MCF 10A (cell line): ENCODE data around the gene RAB43. TPM values are rescaled to one million over a fixed set of nuclear protein-coding genes. Genes with fewer than 3 reads are reported as not detected.
A peak's percentile ranks its signal among the peaks of the same experiment; 100 is the strongest.

Source experiments
- BruUV-seq: library from RNA; stranded (reverse); fragments of 400-500 nt; replicated peaks from 2 replicates; lab custom pipeline; 2021; lab: Mats Ljungman, UMichigan
- CTCF ChIA-PET: fragments of 300-600 bp; sonication (Branson Sonifier 250); formaldehyde crosslinking; extraction: SDS; loops from one replicate; lab custom pipeline; 2021; ENCODE audit warnings: antibody characterized with exemption, inconsistent platforms; lab: Yijun Ruan, JAX
- POLR2A ChIA-PET: fragments of 300-600, 350-650 bp; sonication (Branson Sonifier 250); formaldehyde crosslinking; extraction: SDS; loops from one replicate; lab custom pipeline; 2020; ENCODE audit warnings: antibody characterized with exemption, inconsistent platforms; lab: Yijun Ruan, JAX
- DNase-seq: peaks from one replicate; pipeline ENCODE4 v3.0.0-alpha.2; 2018; ENCODE audit not compliant: unreplicated experiment
- H3K27ac Mint-ChIP-seq: one replicate; pipeline ENCODE4 v1.8.0; 2022; ENCODE audit warnings: mild to moderate bottlenecking, low read depth, mixed read lengths; ENCODE audit not compliant: unreplicated experiment
- H3K27me3 Mint-ChIP-seq: one replicate; pipeline ENCODE4 v1.8.0; 2022; ENCODE audit warnings: mixed read lengths; ENCODE audit not compliant: insufficient read depth, unreplicated experiment
- H3K36me3 Mint-ChIP-seq: one replicate; pipeline ENCODE4 v1.8.0; 2022; ENCODE audit warnings: mild to moderate bottlenecking, moderate library complexity, mixed read lengths; ENCODE audit not compliant: insufficient read depth, unreplicated experiment
- H3K4me1 Mint-ChIP-seq: one replicate; pipeline ENCODE4 v1.8.0; 2022; ENCODE audit warnings: mixed read lengths; ENCODE audit not compliant: insufficient read depth, unreplicated experiment
- H3K4me3 Mint-ChIP-seq: one replicate; pipeline ENCODE4 v1.8.0; 2022; ENCODE audit warnings: mild to moderate bottlenecking, moderate library complexity, mixed read lengths; ENCODE audit not compliant: unreplicated experiment
- H3K9me3 Mint-ChIP-seq: one replicate; pipeline ENCODE4 v1.8.0; 2022; ENCODE audit warnings: mixed read lengths; ENCODE audit not compliant: unreplicated experiment
- intact Hi-C: fragments of 100-400 bp; cut with micrococcal nuclease; formaldehyde crosslinking; loops from 2 replicates; pipeline ENCODE4 v1.14.1; 2022
- total RNA-seq: library from RNA; stranded (reverse); gene quantifications from 2 replicates; pipeline ENCODE4 v1.2.3, GENCODE V29; 2022
- TF ChIP-seq, protein P1 (sequence below): fragments of 200-600 bp; IDR thresholded peaks from one replicate; pipeline ENCODE4 v1.8.0; 2022; ENCODE audit warnings: antibody characterized with exemption, mild to moderate bottlenecking; ENCODE audit not compliant: unreplicated experiment

The RAB43 gene
- total RNA-seq, 1 experiment from 2014 or later, result 18.9 TPM

DNA sequence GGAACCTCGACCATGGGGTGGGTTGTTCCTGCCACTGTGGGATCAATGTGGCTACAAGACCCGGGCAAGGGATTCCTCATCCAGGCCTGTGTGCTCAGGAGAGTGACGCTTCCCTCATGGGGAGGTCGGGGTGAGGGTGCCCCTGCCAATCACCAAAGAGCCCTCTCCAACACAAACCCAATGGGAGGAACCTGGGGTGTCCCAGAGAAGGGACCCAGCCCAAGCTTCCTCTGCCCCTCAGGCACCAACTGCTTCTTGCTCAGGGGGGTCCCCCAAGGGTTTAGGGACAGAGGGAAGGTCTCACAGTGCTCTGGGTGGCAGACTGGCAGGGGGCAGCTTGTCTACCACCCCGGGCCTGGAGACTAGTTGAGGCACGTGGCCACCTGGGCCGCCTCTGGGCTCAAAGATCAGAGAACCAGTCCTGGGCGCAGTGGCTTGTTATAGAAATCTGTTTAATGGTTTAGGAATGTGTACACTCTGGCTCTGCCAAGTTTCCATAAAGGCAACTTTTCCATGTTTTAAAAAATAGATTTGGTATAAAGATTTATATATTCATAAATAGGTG lies 34.4 kb downstream of the RAB43 start:
- no TSS peak for BruUV-seq
- peaks cover 9% of the 10 kb centered on the region for H3K36me3 Mint-ChIP-seq
- intact Hi-C loops, result no loop called here
- TF ChIP-seq, protein P1, sequence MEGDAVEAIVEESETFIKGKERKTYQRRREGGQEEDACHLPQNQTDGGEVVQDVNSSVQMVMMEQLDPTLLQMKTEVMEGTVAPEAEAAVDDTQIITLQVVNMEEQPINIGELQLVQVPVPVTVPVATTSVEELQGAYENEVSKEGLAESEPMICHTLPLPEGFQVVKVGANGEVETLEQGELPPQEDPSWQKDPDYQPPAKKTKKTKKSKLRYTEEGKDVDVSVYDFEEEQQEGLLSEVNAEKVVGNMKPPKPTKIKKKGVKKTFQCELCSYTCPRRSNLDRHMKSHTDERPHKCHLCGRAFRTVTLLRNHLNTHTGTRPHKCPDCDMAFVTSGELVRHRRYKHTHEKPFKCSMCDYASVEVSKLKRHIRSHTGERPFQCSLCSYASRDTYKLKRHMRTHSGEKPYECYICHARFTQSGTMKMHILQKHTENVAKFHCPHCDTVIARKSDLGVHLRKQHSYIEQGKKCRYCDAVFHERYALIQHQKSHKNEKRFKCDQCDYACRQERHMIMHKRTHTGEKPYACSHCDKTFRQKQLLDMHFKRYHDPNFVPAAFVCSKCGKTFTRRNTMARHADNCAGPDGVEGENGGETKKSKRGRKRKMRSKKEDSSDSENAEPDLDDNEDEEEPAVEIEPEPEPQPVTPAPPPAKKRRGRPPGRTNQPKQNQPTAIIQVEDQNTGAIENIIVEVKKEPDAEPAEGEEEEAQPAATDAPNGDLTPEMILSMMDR, result no peak
- ChIA-PET CTCF (interaction anchor here (0.5 to 0.6 kb wide), 2 partner anchors 34 to 58 kb away, joined by 5 read pairs; no protein-coding TSS in a partner anchor), POLR2A (no interaction called here)
- H3K27me3 Mint-ChIP-seq, result no peaks in the 10 kb centered on the region
- H3K4me3 Mint-ChIP-seq, result no peak overlapping the region
- H3K27ac Mint-ChIP-seq, result no peak overlapping the region
- peak; percentile 14 for DNase-seq
- H3K4me1 Mint-ChIP-seq, result no peaks in the 10 kb centered on the region
- no peaks in the 10 kb centered on the region for H3K9me3 Mint-ChIP-seq

DNA sequence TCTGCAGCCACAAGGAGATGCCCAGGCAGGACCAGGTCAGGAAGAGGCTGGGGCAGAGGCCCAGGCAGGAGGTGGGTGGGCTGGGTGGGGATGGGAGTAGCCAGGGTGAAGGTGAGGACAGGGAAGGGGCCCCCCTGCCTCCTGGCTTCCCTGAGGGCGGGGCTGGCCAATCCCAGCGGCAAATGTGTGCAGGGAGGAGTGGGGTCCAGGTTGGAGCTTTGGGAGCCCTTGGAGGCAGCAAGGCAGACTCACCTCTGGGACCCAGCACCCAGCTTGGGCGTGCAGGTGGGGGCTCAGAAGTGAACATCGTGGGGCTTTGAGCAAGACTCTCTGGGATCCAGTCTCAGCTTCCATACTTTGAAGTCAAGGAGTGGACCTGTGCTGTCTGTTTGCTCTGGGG lies 35.8 kb downstream of the RAB43 start:
- H3K9me3 Mint-ChIP-seq, result no peaks in the 10 kb centered on the region
- intact Hi-C loops, result no loop called here
- TF ChIP-seq, protein P1, result no peak
- no peaks in the 10 kb centered on the region for H3K36me3 Mint-ChIP-seq
- DNase-seq, result no peak
- no peaks in the 10 kb centered on the region for H3K4me1 Mint-ChIP-seq
- CTCF ChIA-PET, result interaction anchor here (0.5 kb wide), 1 partner anchor 9 kb away, joined by 4 read pairs; no protein-coding TSS in a partner anchor
- H3K27ac Mint-ChIP-seq, result no peak overlapping the region
- POLR2A ChIA-PET, result no interaction called here
- H3K27me3 Mint-ChIP-seq, result no peaks in the 10 kb centered on the region
- BruUV-seq, result no TSS peak
- H3K4me3 Mint-ChIP-seq, result no peak overlapping the region

- H3K27ac Mint-ChIP-seq, result no peak overlapping the region
- no TSS peak for BruUV-seq
- POLR2A ChIA-PET, result no interaction called here
- H3K36me3 Mint-ChIP-seq, result no peaks in the 10 kb centered on the region
- TF ChIP-seq, protein P1, result no peak
- CTCF ChIA-PET, result interaction anchor here (0.5 to 0.6 kb wide), 2 partner anchors 8 to 18 kb away, joined by 3 to 4 read pairs; no protein-coding TSS in a partner anchor
- no peaks in the 10 kb centered on the region for H3K4me1 Mint-ChIP-seq
- H3K9me3 Mint-ChIP-seq, result no peaks in the 10 kb centered on the region
- H3K27me3 Mint-ChIP-seq, result no peaks in the 10 kb centered on the region
- DNase-seq, result no peak
- H3K4me3 Mint-ChIP-seq, result no peak overlapping the region
- intact Hi-C loops, result no loop called here
Measured at GRCh38 chr3:129085165-129085715, 36.4 kb downstream of the RAB43 start.

DNA sequence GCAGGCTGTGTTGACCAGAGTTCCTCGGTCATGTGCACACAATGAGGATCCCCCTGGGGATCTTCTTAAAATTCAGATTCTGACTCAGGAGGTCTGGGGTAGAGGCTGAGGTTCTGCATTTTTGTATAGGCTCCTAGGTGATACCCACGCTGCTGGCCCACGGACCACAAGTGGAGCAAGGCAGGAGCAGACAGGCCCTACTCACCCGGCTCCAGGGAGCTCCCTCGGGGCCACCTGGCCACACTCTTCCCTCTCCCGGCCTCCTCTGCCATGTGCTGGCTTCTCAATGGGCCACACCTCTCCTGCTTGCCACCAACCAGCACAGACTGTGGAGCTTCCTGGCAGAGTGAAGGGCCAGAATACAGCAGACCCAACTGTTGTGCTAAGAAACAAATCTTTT lies 37.1 kb downstream of the RAB43 start:
- Mint-ChIP-seq H3K27ac (no peak overlapping the region), H3K27me3 (no peaks in the 10 kb centered on the region), H3K4me3 (no peak overlapping the region), H3K4me1 (no peaks in the 10 kb centered on the region), H3K36me3 (no peaks in the 10 kb centered on the region), H3K9me3 (no peaks in the 10 kb centered on the region)
- intact Hi-C loops, result no loop called here
- no peak for DNase-seq
- TF ChIP-seq, protein P1, result no peak
- ChIA-PET POLR2A (no interaction called here), CTCF (interaction anchor here (0.6 kb wide), 1 partner anchor 17 kb away, joined by 3 read pairs; no protein-coding TSS in a partner anchor)
- no TSS peak for BruUV-seq
